HEK293T (cell line): ENCODE data around the gene NSUN2.

Experiments
- ARNT ChIP-seq: fragments of 450-650 bp; IDR thresholded peaks from 2 replicates; pipeline ENCODE4 v1.6.1; 2017; ENCODE audit warnings: mild to moderate bottlenecking
- BHLHE40 ChIP-seq: fragments of 450-650 bp; IDR thresholded peaks from 2 replicates; pipeline ENCODE4 v1.6.1; 2016; ENCODE audit warnings: mild to moderate bottlenecking, moderate library complexity, borderline replicate concordance
- L3MBTL2 ChIP-seq: fragments of 450-650 bp; conservative IDR thresholded peaks from 2 replicates; pipeline ENCODE4 v1.6.1; 2016; ENCODE audit warnings: mild to moderate bottlenecking
- PKNOX1 ChIP-seq: fragments of 450-650 bp; IDR thresholded peaks from 2 replicates; pipeline ENCODE4 v1.6.1; 2016
- TARDBP ChIP-seq: fragments of 450-650 bp; IDR thresholded peaks from 2 replicates; pipeline ENCODE4 v1.6.1; 2016

GRCh38 chr5:6550628-6551027, 82.2 kb downstream of the NSUN2 start:
- no peak for TF ChIP-seq TARDBP
- TF ChIP-seq BHLHE40, result no peak
- TF ChIP-seq PKNOX1, result no peak
- TF ChIP-seq ARNT, result no peak
- no peak for TF ChIP-seq L3MBTL2
